A549 (cell line): ENCODE measurements around the gene DCLK3. TPM values are rescaled to one million over a fixed set of nuclear protein-coding genes. Genes with fewer than 3 reads are reported as not detected.

Experiments
- ATAC-seq, 2 experiments: fragments of 200-7000 bp in 1 of 2; fragments of >200 bp in 1 of 2; cut with Nextera tagmentation in 1 of 2; cut with Tn5 transposase in 1 of 2; 3 replicates each; pipeline versions ENCODE4 v1.8.0 to v1.9.1; 2018 to 2020; ENCODE audit warnings: mild to moderate bottlenecking in 1 of 2, moderate library complexity in 1 of 2
- CTCF ChIA-PET: fragments of 300-600 bp; sonication (Branson Sonifier 250); formaldehyde crosslinking; extraction: SDS; loops from one replicate; lab custom pipeline; 2021; ENCODE audit warnings: antibody characterized with exemption, inconsistent platforms; lab: Yijun Ruan, JAX
- POLR2A ChIA-PET: fragments of 350-600 bp; formaldehyde crosslinking; extraction: SDS; loops from one replicate; lab custom pipeline; 2021; ENCODE audit warnings: antibody characterized with exemption, inconsistent platforms; lab: Yijun Ruan, JAX
- DNase-seq, 2 experiments: peaks; one replicate each; pipeline versions ENCODE4 v3.0.0 to v3.0.0-alpha.2; 2011 to 2016; ENCODE audit warnings: low read depth in 1 of 2, low spot score in 1 of 2
- FAIRE-seq: peaks from 2 replicates; lab custom pipeline; 2011; peaks lifted over from hg19 to GRCh38; lab: Jason Lieb, UNC
- H3K27ac ChIP-seq, 2 experiments: fragments of >200 bp; sonication (Bioruptor Twin); formaldehyde crosslinking; 3 replicates each; pipeline ENCODE4 v1.5.1; 2016 to 2017
- H3K4me1 ChIP-seq: fragments of >200 bp; sonication (Bioruptor Twin); formaldehyde crosslinking; 3 replicates; pipeline ENCODE4 v1.6.1; 2016
- H3K4me2 ChIP-seq: fragments of >200 bp; sonication (Bioruptor Twin); formaldehyde crosslinking; 3 replicates; pipeline ENCODE4 v1.6.1; 2016
- H3K4me3 ChIP-seq: fragments of >200 bp; sonication (Bioruptor Twin); formaldehyde crosslinking; 3 replicates; pipeline ENCODE4 v1.5.1; 2016
- H3K9me3 ChIP-seq: fragments of >200 bp; sonication (Bioruptor Twin); formaldehyde crosslinking; 3 replicates; pipeline ENCODE4 v1.6.1; 2016
- BHLHE40 ChIP-seq: IDR thresholded peaks from 2 replicates; pipeline ENCODE4 v1.6.1; 2012; ENCODE audit warnings: low read depth, low read length, inconsistent platforms
- CBX8 ChIP-seq: fragments of 200-600 bp; sonication (generic); IDR thresholded peaks from 2 replicates; pipeline ENCODE4 v1.6.1; 2016
- CHD2 ChIP-seq: fragments of 150-350 bp; IDR thresholded peaks from 2 replicates; pipeline ENCODE4 v1.6.1; 2014; ENCODE audit warnings: low read length; ENCODE audit not compliant: partially characterized antibody
- EHF ChIP-seq: fragments of 250-450 bp; sonication (Bioruptor Pico); IDR thresholded peaks from 2 replicates; pipeline ENCODE4 v1.5.0; 2020; ENCODE audit warnings: mild to moderate bottlenecking
- EHMT2 ChIP-seq: fragments of 200-600 bp; sonication (generic); IDR thresholded peaks from 2 replicates; pipeline ENCODE4 v1.6.1; 2016; ENCODE audit warnings: antibody characterized with exemption, low read depth, mild to moderate bottlenecking, moderate library complexity
- ESRRA ChIP-seq: fragments of 150-350 bp; IDR thresholded peaks from 2 replicates; pipeline ENCODE4 v1.6.1; 2014; ENCODE audit warnings: mild to moderate bottlenecking, low read length, borderline replicate concordance
- FOSB ChIP-seq: fragments of 250-450 bp; sonication (Bioruptor Pico); IDR thresholded peaks from 2 replicates; pipeline ENCODE4 v1.5.0; 2020; ENCODE audit warnings: mild to moderate bottlenecking, moderate library complexity
- FOXS1 ChIP-seq: fragments of 250-450 bp; sonication (Bioruptor Pico); IDR thresholded peaks from 2 replicates; pipeline ENCODE4 v1.5.0; 2020; ENCODE audit warnings: mild to moderate bottlenecking, moderate library complexity
- HEYL ChIP-seq: fragments of 250-450 bp; sonication (Bioruptor Pico); IDR thresholded peaks from 2 replicates; pipeline ENCODE4 v1.8.0; 2021; ENCODE audit warnings: mild to moderate bottlenecking, moderate library complexity
- KDM1A ChIP-seq: fragments of 200-600 bp; sonication (generic); IDR thresholded peaks from 2 replicates; pipeline ENCODE4 v1.6.1; 2016; ENCODE audit warnings: low read depth, mild to moderate bottlenecking
- KDM5A ChIP-seq: fragments of 200-600 bp; sonication (generic); IDR thresholded peaks from 2 replicates; pipeline ENCODE4 v1.6.1; 2016; ENCODE audit warnings: antibody characterized with exemption, mild to moderate bottlenecking
- MYC ChIP-seq: IDR thresholded peaks from 2 replicates; pipeline ENCODE4 v1.6.1; 2012; ENCODE audit warnings: mild to moderate bottlenecking, inconsistent platforms, low read length, improper control_type of control experiment, borderline replicate concordance
- NR3C1 ChIP-seq: fragments of >200 bp; sonication (Bioruptor Twin); formaldehyde crosslinking; IDR thresholded peaks from 3 replicates; pipeline ENCODE4 v1.6.1; 2017
- POLR2A ChIP-seq: IDR thresholded peaks from 2 replicates; pipeline ENCODE4 v1.6.1; 2012; ENCODE audit warnings: mild to moderate bottlenecking, low read length
- POLR2AphosphoS2 ChIP-seq: conservative IDR thresholded peaks from 2 replicates; pipeline ENCODE4 v1.6.1; 2012; ENCODE audit warnings: low read length, improper control_type of control experiment, inconsistent platforms
- RAD21 ChIP-seq, 2 experiments: fragments of >200 bp in 1 of 2; sonication (Bioruptor Twin) in 1 of 2; formaldehyde crosslinking in 1 of 2; IDR thresholded peaks in 1 of 2; conservative IDR thresholded peaks in 1 of 2; 2 replicates in 1 of 2; 3 replicates in 1 of 2; pipeline ENCODE4 v1.6.1; 2012 to 2018; ENCODE audit warnings: inconsistent platforms in 1 of 2
- RCOR1 ChIP-seq: fragments of 150-350 bp; IDR thresholded peaks from 2 replicates; pipeline ENCODE4 v1.6.1; 2014; ENCODE audit warnings: antibody characterized with exemption, low read length, low read depth
- RFX5 ChIP-seq: fragments of 450-650 bp; IDR thresholded peaks from 2 replicates; pipeline ENCODE4 v1.7.1; 2014; ENCODE audit warnings: antibody characterized with exemption, mild to moderate bottlenecking, moderate library complexity
- RNF2 ChIP-seq: fragments of 200-600 bp; sonication (generic); IDR thresholded peaks from 2 replicates; pipeline ENCODE4 v1.6.1; 2016; ENCODE audit warnings: low read depth, mild to moderate bottlenecking, antibody characterized with exemption, moderate library complexity, borderline replicate concordance
- SMC3 ChIP-seq: fragments of >200 bp; sonication (Bioruptor Twin); formaldehyde crosslinking; IDR thresholded peaks from 3 replicates; pipeline ENCODE4 v1.6.1; 2018; ENCODE audit warnings: inconsistent platforms
- TFCP2L1 ChIP-seq: fragments of 250-450 bp; sonication (Bioruptor Pico); IDR thresholded peaks from 2 replicates; pipeline ENCODE4 v1.5.0; 2021; ENCODE audit warnings: mild to moderate bottlenecking
- TP53 ChIP-seq: fragments of 250-450 bp; sonication (Bioruptor Pico); IDR thresholded peaks from 2 replicates; pipeline ENCODE4 v1.5.0; 2021; ENCODE audit warnings: mild to moderate bottlenecking, moderate library complexity
- ZNF302 ChIP-seq: fragments of 250-450 bp; sonication (Bioruptor Pico); IDR thresholded peaks from 2 replicates; pipeline ENCODE4 v1.9.0; 2021; ENCODE audit warnings: inconsistent platforms, mild to moderate bottlenecking, moderate library complexity
- ZSCAN20 ChIP-seq: fragments of 250-450 bp; sonication (Bioruptor Pico); IDR thresholded peaks from 2 replicates; pipeline ENCODE4 v1.8.0; 2022; ENCODE audit warnings: mild to moderate bottlenecking, moderate library complexity
- WGBS: methylation state at CpG from one replicate; pipeline ENCODE4 v1.1.6; 2017; ENCODE audit errors: missing lambda C conversion rate; 5-methylcytosine and 5-hydroxymethylcytosine counted together
- polyA plus RNA-seq, 4 experiments: library from polyadenylated mRNA; depleted of rRNA in 3 of 4; stranded (reverse); fragments of >200 nt; fragmentation: RNase III in 1 of 4; extraction: RNeasy Plus Mini Kit Qiagen cat#74134 plus additional on column Dnase treatment in 1 of 4; gene quantifications; 2 replicates in 3 of 4; 3 replicates in 1 of 4; pipeline ENCODE4 v1.2.3, GENCODE V29; 2011 to 2017
- TF ChIP-seq, protein P1 (sequence below): fragments of 200-600 bp; sonication (generic); IDR thresholded peaks from 2 replicates; pipeline ENCODE4 v1.6.1; 2016; ENCODE audit warnings: antibody characterized with exemption, mild to moderate bottlenecking, moderate library complexity
- TF ChIP-seq, protein P2 (sequence below): IDR thresholded peaks from 2 replicates; pipeline ENCODE4 v1.6.1; 2012; ENCODE audit warnings: low read depth, borderline replicate concordance
- TF ChIP-seq, protein P3 (sequence below): IDR thresholded peaks from 2 replicates; pipeline ENCODE4 v1.6.1; 2012
- TF ChIP-seq, protein P4 (sequence below): fragments of >200 bp; sonication (Bioruptor Twin); formaldehyde crosslinking; IDR thresholded peaks from 2 replicates; pipeline ENCODE4 v1.6.1; 2016
- TF ChIP-seq, protein P5 (sequence below): fragments of 250-450 bp; sonication (Bioruptor Pico); IDR thresholded peaks from 2 replicates; pipeline ENCODE4 v1.5.0; 2020; ENCODE audit warnings: low read depth, mild to moderate bottlenecking, moderate library complexity

Gene DCLK3
- polyA plus RNA-seq, 2 of the 4 experiments (the other 2 are of a cell fraction): not detected

DNA sequence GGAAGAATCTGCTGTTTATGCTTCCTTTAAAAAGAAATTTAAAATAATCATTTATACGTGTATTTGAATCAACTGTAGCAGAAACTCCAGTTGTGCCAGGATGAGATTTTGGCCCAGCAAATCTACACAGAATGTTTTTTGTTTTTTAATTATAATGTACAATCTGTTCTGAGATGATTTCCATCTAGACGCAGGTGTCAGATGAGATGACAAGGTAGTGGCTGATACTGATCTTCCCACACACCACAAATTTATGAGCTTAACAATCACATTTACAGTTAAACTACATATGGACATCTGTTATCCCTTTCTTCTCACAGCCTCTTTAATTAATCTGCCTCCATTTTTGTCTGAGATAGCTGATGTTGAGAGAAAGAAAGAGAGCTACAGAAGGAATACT, 23.6 kb downstream of the DCLK3 start:
- DNase-seq (no peak), ATAC-seq (no peak), FAIRE-seq (no peak)
- WGBS: 78% methylated on average over 2 of the region's 2 CpGs
- POLR2A ChIA-PET: no interaction called here
- Histone ChIP-seq H3K4me1 (no peaks in the 10 kb centered on the region), H3K9me3 (no peaks in the 10 kb centered on the region), H3K4me3 (no peak overlapping the region), H3K4me2 (no peak overlapping the region), H3K27ac (no peak overlapping the region)
- CTCF ChIA-PET: interaction anchor here (0.8 to 2.8 kb wide), 4 partner anchors 12 to 218 kb away, joined by 3 to 8 read pairs (median 4); no protein-coding TSS in a partner anchor
- TF ChIP-seq RFX5 (no peak), NR3C1 (no peak), ZNF302 (CRISPR knock-in tag) (no peak), EHF (no peak), KDM5A (no peak), KDM1A (no peak), TP53 (CRISPR knock-in tag) (no peak), TFCP2L1 (CRISPR knock-in tag) (no peak), RNF2 (no peak), POLR2A (no peak), BHLHE40 (no peak), ESRRA (no peak), FOXS1 (CRISPR knock-in tag) (no peak), HEYL (CRISPR knock-in tag) (no peak), EHMT2 (no peak), CBX8 (no peak)
- TF ChIP-seq, protein P1, sequence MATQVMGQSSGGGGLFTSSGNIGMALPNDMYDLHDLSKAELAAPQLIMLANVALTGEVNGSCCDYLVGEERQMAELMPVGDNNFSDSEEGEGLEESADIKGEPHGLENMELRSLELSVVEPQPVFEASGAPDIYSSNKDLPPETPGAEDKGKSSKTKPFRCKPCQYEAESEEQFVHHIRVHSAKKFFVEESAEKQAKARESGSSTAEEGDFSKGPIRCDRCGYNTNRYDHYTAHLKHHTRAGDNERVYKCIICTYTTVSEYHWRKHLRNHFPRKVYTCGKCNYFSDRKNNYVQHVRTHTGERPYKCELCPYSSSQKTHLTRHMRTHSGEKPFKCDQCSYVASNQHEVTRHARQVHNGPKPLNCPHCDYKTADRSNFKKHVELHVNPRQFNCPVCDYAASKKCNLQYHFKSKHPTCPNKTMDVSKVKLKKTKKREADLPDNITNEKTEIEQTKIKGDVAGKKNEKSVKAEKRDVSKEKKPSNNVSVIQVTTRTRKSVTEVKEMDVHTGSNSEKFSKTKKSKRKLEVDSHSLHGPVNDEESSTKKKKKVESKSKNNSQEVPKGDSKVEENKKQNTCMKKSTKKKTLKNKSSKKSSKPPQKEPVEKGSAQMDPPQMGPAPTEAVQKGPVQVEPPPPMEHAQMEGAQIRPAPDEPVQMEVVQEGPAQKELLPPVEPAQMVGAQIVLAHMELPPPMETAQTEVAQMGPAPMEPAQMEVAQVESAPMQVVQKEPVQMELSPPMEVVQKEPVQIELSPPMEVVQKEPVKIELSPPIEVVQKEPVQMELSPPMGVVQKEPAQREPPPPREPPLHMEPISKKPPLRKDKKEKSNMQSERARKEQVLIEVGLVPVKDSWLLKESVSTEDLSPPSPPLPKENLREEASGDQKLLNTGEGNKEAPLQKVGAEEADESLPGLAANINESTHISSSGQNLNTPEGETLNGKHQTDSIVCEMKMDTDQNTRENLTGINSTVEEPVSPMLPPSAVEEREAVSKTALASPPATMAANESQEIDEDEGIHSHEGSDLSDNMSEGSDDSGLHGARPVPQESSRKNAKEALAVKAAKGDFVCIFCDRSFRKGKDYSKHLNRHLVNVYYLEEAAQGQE: no peak
- TF ChIP-seq, protein P2, sequence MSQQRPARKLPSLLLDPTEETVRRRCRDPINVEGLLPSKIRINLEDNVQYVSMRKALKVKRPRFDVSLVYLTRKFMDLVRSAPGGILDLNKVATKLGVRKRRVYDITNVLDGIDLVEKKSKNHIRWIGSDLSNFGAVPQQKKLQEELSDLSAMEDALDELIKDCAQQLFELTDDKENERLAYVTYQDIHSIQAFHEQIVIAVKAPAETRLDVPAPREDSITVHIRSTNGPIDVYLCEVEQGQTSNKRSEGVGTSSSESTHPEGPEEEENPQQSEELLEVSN: no peak
- TF ChIP-seq, protein P3, sequence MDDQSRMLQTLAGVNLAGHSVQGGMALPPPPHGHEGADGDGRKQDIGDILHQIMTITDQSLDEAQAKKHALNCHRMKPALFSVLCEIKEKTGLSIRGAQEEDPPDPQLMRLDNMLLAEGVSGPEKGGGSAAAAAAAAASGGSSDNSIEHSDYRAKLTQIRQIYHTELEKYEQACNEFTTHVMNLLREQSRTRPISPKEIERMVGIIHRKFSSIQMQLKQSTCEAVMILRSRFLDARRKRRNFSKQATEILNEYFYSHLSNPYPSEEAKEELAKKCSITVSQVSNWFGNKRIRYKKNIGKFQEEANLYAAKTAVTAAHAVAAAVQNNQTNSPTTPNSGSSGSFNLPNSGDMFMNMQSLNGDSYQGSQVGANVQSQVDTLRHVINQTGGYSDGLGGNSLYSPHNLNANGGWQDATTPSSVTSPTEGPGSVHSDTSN: no peak

DNA sequence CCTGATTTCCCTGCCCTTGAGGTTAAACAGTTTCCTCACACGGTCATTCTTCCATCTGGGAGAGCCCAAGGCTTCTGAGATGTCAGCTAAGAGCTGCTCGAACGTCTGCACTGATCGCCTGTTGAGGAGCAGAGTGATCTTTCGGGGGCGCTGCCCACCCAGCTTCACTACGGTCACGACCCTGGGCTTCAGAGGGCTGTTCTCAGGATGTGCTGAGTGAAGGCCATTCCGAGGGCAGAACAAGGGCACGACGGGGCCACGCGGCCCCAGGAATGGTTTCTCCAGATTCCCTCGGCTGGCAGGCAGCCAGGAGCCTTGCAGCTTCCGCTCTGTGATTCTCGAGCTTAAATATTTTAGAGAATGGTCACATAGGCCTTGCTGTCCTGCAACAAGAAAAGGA, 25.7 kb downstream of the DCLK3 start:
- FAIRE-seq (no peak), ATAC-seq (no peak), DNase-seq (no peak)
- WGBS: 62% methylated on average over 16 of the region's 16 CpGs
- ChIA-PET POLR2A (no interaction called here), CTCF (interaction anchor here (1.0 to 2.8 kb wide), 3 partner anchors 9 to 130 kb away, joined by 4 to 17 read pairs (median 15); no protein-coding TSS in a partner anchor)
- Histone ChIP-seq H3K4me2 (no peak overlapping the region), H3K4me3 (no peak overlapping the region), H3K4me1 (no peaks in the 10 kb centered on the region), H3K9me3 (no peaks in the 10 kb centered on the region), H3K27ac (no peak overlapping the region)
- TF ChIP-seq MYC (no peak), RAD21 (conservative IDR thresholded peaks at IDR 0.05 in 1 of 2, IDR thresholded peaks at IDR 0.05 in 1 of 2) (no peak), FOXS1 (CRISPR knock-in tag) (no peak), RCOR1 (no peak), BHLHE40 (no peak), ZSCAN20 (CRISPR knock-in tag) (no peak), CHD2 (no peak), FOSB (no peak), SMC3 (no peak), POLR2AphosphoS2 (no peak)
- TF ChIP-seq, protein P3: no peak
- TF ChIP-seq, protein P4, sequence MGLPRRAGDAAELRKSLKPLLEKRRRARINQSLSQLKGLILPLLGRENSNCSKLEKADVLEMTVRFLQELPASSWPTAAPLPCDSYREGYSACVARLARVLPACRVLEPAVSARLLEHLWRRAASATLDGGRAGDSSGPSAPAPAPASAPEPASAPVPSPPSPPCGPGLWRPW: no peak
- TF ChIP-seq, protein P5, sequence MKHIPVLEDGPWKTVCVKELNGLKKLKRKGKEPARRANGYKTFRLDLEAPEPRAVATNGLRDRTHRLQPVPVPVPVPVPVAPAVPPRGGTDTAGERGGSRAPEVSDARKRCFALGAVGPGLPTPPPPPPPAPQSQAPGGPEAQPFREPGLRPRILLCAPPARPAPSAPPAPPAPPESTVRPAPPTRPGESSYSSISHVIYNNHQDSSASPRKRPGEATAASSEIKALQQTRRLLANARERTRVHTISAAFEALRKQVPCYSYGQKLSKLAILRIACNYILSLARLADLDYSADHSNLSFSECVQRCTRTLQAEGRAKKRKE (CRISPR knock-in tag): no peak
